ENCODE data around the gene SRRM4.
A peak's percentile ranks its signal among the peaks of the same experiment; 100 is the strongest.

The SRRM4 gene

GRCh38 chr12:119206348-119207062 lies 225.2 kb downstream of the SRRM4 start:
- TF ChIP-seq NFIC (IDR thresholded peaks at IDR 0.05) = no peak
- no peak for TF ChIP-seq TEAD4 (IDR thresholded peaks at IDR 0.05)
- no peak for TF ChIP-seq CREB1 (IDR thresholded peaks at IDR 0.05; ENCODE audit: low read depth)
- TF ChIP-seq RAD21 (IDR thresholded peaks at IDR 0.05; ENCODE audit: low read depth) = no peak
- no peak for TF ChIP-seq TAF1 (IDR thresholded peaks at IDR 0.05; ENCODE audit: low read depth)

- TF ChIP-seq EGR1 (IDR thresholded peaks at IDR 0.05) (no peak), YY1 (IDR thresholded peaks at IDR 0.05; ENCODE audit: low read depth) (no peak), NFIC (IDR thresholded peaks at IDR 0.05) (no peak), USF1 (IDR thresholded peaks at IDR 0.05) (no peak), ZBTB7A (IDR thresholded peaks at IDR 0.05; ENCODE audit: low read depth) (no peak), RAD21 (IDR thresholded peaks at IDR 0.05; ENCODE audit: low read depth) (no peak), CEBPB (IDR thresholded peaks at IDR 0.05) (no peak)
Observed at GRCh38 chr12:119207063-119207560, 225.8 kb downstream of the SRRM4 start.

- TF ChIP-seq REST (IDR thresholded peaks at IDR 0.05; ENCODE audit: low read depth) = peak; percentile 56
- TF ChIP-seq EGR1 (IDR thresholded peaks at IDR 0.05) = no peak
Observed at GRCh38 chr12:119208626-119209061, 227.3 kb downstream of the SRRM4 start.

- TF ChIP-seq REST (IDR thresholded peaks at IDR 0.05; ENCODE audit: low read depth) (no peak), TCF12 (IDR thresholded peaks at IDR 0.05; ENCODE audit: low read depth) (no peak), TEAD4 (IDR thresholded peaks at IDR 0.05) (no peak), EP300 (IDR thresholded peaks at IDR 0.05; ENCODE audit: borderline replicate concordance) (no peak), MAX (IDR thresholded peaks at IDR 0.05) (no peak), TAF1 (IDR thresholded peaks at IDR 0.05; ENCODE audit: low read depth) (no peak), USF1 (IDR thresholded peaks at IDR 0.05) (no peak), RAD21 (IDR thresholded peaks at IDR 0.05; ENCODE audit: low read depth) (no peak), EGR1 (IDR thresholded peaks at IDR 0.05) (no peak)
Observed at GRCh38 chr12:119211884-119212283, 230.5 kb downstream of the SRRM4 start.
